Adrenal gland (tissue), 5 donors: ENCODE results near the gene SDR42E1.

Source experiments
- CTCF ChIP-seq, 6 experiments: fragments of 450-650 bp in 4 of 6; fragments of 200-600 bp in 2 of 6; sonication (generic) in 1 of 6; IDR thresholded peaks; 1 replicate in 5 of 6; 2 replicates in 1 of 6; pipeline versions ENCODE4 v1.5.1 to v1.8.0; 2016 to 2021; ENCODE audit warnings: antibody characterized with exemption in 6 of 6, mild to moderate bottlenecking in 2 of 6, moderate library complexity in 1 of 6
- POLR2A ChIP-seq, 2 donors: fragments of 450-650 bp; IDR thresholded peaks; one replicate each; pipeline ENCODE4 v1.6.1; 2017; ENCODE audit warnings: antibody characterized with exemption in 2 of 2, mild to moderate bottlenecking in 2 of 2, moderate library complexity in 1 of 2
- donor health status: DM: no; HTN: no; CAD: no.

- TF ChIP-seq CTCF (IDR thresholded peaks at IDR 0.05) (no peak), POLR2A (IDR thresholded peaks at IDR 0.05) (no peak)
Measured at GRCh38 chr16:81973737-81974136, 37.5 kb downstream of the SDR42E1 start.
